H1 (cell line): ENCODE data around the gene FBN3.

Experiments
- ASH2L ChIP-seq: fragments of 200-600, 300-600 bp; sonication (generic); IDR thresholded peaks from one replicate; pipeline ENCODE4 v1.7.1; 2017; ENCODE audit warnings: low read length
- BCL11A ChIP-seq, 2 experiments: IDR thresholded peaks; one replicate each; pipeline ENCODE4 v1.6.1; 2011; ENCODE audit warnings: low read depth in 2 of 2, low read length in 2 of 2, mild to moderate bottlenecking in 2 of 2
- CTCF ChIP-seq, 3 experiments: IDR thresholded peaks; 1 replicate in 2 of 3; 2 replicates in 1 of 3; pipeline versions ENCODE4 v1.5.1 to v1.6.1; 2011; ENCODE audit warnings: low read length in 3 of 3, mild to moderate bottlenecking in 3 of 3, inconsistent platforms in 2 of 3, low read depth in 1 of 3, moderate library complexity in 1 of 3; ENCODE audit not compliant: insufficient read depth in 1 of 3; ENCODE audit errors: control extremely low read depth in 1 of 3
- EP300 ChIP-seq, 2 experiments: IDR thresholded peaks; 1 replicate in 1 of 2; 2 replicates in 1 of 2; pipeline ENCODE4 v1.6.1; 2011 to 2012; ENCODE audit warnings: low read depth in 2 of 2, low read length in 2 of 2, mild to moderate bottlenecking in 2 of 2, borderline replicate concordance in 1 of 2, inconsistent platforms in 1 of 2, moderate library complexity in 1 of 2
- EZH2 ChIP-seq: fragments of 200-600 bp; sonication (generic); IDR thresholded peaks from 2 replicates; pipeline ENCODE4 v1.7.1; 2012; ENCODE audit warnings: low read depth, mild to moderate bottlenecking, moderate library complexity, low read length, inconsistent platforms; ENCODE audit not compliant: severe bottlenecking
- JUN ChIP-seq: IDR thresholded peaks from 2 replicates; pipeline ENCODE4 v1.6.1; 2011; ENCODE audit warnings: low read depth, mild to moderate bottlenecking, improper control_type of control experiment, low read length
- MAX ChIP-seq: IDR thresholded peaks from 2 replicates; pipeline ENCODE4 v1.6.1; 2012; ENCODE audit warnings: inconsistent platforms
- POLR2A ChIP-seq, 2 experiments: IDR thresholded peaks; 1 replicate in 1 of 2; 2 replicates in 1 of 2; pipeline ENCODE4 v1.6.1; 2011; ENCODE audit warnings: low read depth in 2 of 2, low read length in 2 of 2, mild to moderate bottlenecking in 2 of 2; ENCODE audit errors: control extremely low read depth in 1 of 2
- POLR2AphosphoS5 ChIP-seq: IDR thresholded peaks from 2 replicates; pipeline ENCODE4 v1.6.1; 2011; ENCODE audit warnings: low read depth, low read length
- TBP ChIP-seq: IDR thresholded peaks from 2 replicates; pipeline ENCODE4 v1.6.1; 2011; ENCODE audit warnings: low read depth, low read length, improper control_type of control experiment
- TEAD4 ChIP-seq: IDR thresholded peaks from 2 replicates; pipeline ENCODE4 v1.6.1; 2012; ENCODE audit warnings: low read depth, low read length, inconsistent platforms, mixed read lengths
- TF ChIP-seq, protein P1 (sequence below): IDR thresholded peaks from 2 replicates; pipeline ENCODE4 v1.6.1; 2011; ENCODE audit warnings: low read depth, mild to moderate bottlenecking, low read length; ENCODE audit not compliant: insufficient read depth

GRCh38 chr19:8135946-8136618 is 13.3 kb downstream of the FBN3 start:
- TF ChIP-seq CTCF (IDR thresholded peaks at IDR 0.05; ENCODE audit: control extremely low read depth in 1 of 3, insufficient read depth in 1 of 3, low read depth in 1 of 3, low read length in 3 of 3) (no peak), TBP (no peak), POLR2AphosphoS5 (no peak), JUN (no peak), POLR2A (IDR thresholded peaks at IDR 0.05; ENCODE audit: control extremely low read depth in 1 of 2, low read depth in 2 of 2, low read length in 2 of 2) (no peak), TEAD4 (no peak), EP300 (IDR thresholded peaks at IDR 0.05; ENCODE audit: borderline replicate concordance in 1 of 2, low read depth in 2 of 2, low read length in 2 of 2) (no peak), MAX (no peak), EZH2 (no peak), BCL11A (IDR thresholded peaks at IDR 0.05; ENCODE audit: low read depth in 2 of 2, low read length in 2 of 2) (no peak), ASH2L (no peak)
- TF ChIP-seq, protein P1, sequence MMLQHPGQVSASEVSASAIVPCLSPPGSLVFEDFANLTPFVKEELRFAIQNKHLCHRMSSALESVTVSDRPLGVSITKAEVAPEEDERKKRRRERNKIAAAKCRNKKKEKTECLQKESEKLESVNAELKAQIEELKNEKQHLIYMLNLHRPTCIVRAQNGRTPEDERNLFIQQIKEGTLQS = no peak
